Activated CD4-positive, alpha-beta T cell treated with anti-CD3 and anti-CD28 coated beads, Interleukin-2, amount 50 U/mL, for 48 hours (primary cell): ENCODE results near the gene CCDC88C.

ENCODE experiments used
- DNase-seq, 2 experiments: peaks; one replicate each; pipeline ENCODE4 v3.0.0-alpha.2; 2020

CCDC88C gene

DNA sequence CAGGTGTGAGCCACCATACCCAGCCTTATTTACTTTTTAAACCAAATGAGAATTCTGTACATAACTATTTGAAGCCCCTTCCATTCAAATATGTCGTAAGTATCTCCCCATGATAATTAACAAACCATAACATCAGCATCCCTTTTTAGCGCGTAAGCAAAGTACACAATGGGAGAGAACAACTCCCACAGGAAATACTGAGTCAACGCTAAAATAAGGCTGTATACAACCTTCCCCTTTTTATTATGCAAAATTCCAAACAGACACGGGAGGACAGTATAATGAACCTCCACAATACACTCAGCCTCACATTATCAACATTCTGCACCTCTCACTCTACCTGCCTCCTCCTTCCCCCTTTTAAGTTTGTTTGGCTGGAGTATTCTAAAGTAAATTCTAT is 73.5 kb downstream of the CCDC88C start:
- DNase-seq = no peak

DNA sequence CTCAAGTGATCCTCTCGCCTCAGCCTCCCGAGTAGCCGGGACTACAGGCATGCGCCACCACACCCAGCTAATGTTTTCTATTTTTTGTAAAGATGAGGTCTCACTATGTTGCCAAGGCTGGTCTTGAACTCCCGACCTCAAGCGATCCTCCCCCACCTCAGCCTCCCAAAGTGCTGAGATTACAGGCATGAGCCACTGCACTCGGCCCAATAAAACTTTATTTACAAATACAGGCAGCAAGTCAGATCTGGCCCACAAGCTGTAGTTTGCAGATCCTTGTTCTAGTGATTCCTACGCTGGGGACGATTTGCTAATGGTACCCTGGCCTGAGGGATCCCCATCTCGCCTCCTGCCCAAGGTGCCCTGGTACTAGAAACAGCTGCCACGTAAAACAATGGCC is 74.6 kb downstream of the CCDC88C start:
- DNase-seq = no peak

DNA sequence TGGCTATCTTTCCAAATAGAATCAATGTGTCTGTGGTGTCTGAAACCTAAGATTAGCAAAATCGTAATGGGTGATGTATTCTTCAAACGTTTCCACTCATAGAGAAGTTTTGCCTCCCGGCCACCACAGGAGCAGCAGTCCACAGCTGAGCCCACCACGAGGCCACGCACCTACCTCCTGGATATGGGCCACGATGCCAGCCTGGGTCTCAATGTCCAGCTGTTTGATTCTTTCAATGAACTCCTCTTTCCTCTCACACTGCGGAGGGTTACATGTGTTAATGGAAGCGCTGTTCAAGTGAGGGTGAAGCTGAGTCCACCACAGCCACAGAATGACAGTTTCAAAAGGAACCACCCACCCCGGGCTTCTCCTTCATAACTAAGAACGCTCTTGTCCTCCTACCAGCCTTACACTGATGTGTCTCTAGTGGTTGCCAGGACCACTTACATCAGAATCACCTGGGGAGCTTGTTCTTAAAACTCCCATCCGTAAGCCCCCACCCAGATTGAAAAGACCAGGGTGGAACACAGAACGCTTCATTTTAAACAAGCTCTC is 75.3 kb downstream of the CCDC88C start:
- DNase-seq = no peak

DNA sequence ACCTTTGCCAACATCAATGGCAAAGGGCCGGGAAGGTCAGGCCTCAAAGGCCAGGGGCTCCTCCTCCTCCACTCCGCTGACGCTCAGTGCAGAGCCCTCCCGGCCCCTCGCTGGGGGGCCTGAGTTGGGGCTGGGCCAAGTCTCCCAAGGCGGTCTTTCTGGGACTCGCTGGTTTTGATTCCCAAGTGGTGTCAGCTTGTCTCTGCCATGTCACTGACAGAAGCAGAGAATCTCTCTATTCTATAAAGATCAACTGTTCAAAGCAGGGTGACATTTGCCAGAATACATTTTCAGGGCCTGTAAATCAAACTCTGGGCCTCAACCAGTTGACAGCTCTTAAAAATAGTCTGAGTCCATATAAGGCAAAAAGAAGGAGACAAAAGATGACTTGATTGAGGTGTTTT is 75.9 kb downstream of the CCDC88C start:
- no peak for DNase-seq

DNA sequence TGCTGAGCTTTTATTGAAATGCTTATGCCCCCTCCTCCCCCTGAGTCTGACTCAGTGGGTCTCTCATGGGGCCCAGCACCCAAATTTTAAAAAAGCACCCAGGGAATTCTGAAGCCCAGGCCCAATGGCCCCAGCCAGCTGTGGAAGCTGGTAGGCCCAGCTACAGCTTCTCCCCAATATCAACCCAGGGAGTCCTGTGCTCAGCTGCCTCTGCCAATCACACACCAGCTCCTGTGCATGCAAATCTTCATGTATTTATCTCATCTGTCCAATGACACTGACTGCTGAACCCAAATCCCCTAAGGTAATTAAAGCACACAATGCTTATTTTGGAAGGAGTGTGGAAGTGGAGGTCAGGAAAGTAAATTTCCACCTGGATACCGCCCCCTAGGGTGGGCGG is 76.3 kb downstream of the CCDC88C start:
- no peak for DNase-seq

DNA sequence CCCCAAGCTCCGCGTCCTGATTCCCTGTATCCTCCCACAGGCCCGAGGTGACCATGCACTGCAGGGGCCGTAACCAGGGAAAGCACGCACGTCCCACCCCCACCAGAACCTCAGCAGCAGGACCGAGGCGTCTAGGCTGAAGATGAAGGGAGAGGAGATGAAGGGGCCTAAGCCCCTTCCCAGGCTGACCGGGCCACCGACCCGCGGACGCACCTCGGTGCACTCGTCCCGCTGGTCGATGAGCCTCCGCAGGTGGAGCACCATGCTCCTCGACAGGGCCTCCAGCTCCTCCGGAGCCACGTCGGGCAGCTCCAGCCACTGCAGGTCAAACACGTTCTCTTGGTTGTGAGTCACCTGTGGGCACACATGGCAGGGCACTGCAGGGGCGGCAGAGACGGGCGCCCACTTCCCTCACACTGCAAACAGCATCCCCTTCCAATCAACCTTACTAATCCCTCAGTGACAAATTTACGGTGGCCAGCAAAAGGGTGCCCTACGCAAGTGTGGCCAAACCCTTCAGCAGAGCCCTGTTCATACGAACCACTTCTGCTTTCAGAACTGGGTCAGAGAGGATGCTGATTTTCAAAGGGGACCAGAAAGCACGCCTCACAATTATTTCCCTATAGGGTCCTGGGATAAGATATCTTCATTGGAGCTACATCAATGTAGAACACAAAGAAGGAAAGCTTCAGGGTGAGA is 77.8 kb downstream of the CCDC88C start:
- DNase-seq = no peak

DNA sequence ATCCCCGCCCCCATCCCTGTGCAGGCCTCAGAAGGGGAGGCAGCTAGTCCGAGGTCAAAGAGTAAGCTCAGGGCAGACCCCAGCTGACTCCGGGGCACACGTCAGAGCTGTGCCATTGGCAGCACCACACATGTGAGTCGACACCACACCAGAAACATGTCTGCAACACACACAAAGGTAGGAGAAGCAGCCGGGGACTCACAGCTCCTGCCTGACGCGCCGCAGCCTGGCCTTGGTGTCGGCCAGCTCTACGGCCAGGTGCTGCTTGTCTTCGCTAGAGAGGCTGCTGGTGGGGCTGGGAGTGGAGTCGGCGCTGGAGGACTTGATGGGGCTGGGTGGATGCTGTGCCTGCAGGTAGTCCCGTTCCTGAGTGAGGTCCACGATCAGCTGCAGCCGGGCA is 78.5 kb downstream of the CCDC88C start:
- DNase-seq = no peak

DNA sequence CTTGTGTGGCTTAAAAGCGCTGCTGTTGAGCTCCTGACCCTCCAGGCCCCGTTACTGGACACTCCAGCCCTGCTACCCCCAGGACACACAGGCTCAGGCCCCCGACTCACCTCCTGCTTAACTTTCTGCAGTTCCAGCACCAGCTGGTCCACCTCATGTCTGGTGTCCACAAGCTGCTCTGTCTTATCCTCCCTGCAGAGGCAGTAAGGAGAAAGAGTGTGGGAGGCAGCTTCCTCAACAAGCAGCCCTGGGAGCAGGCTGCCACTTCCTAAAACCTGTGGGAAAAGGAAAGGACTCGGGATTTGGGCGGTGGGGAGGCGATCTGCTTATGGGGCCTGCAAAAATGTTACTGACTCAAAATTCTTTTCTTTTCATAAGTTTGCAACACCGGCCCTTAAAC is 79.2 kb downstream of the CCDC88C start:
- no peak for DNase-seq

DNA sequence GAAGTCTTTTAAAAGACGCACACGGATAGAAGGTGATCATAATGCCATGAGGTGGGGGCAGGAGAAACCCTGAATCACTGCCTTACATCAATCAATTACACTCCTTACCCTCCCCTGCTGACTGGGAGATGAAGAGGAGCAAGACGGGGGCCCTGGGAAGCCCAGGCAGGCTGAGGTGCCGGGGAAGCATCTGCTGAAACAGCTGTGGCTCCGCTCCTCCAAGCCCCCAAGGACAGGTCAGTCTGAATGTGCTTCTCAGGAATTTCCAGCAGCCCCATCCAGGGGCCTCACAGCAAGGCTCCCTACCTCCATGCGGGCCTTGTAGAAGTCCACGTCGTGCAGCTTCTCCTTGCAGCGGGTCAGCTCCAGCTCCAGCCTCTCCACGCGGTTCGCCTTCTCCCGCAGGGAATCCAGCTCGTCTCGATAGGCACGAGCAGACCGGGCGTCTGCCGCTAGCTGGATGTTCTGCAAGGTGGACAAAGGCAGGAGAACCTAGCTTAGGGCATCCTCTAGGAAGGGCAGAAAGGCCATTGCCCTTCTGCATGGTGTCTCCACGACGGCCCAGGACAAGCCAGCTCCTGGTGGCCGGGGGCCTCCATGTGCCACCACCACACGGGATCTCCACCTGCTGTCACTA is 79.8 kb downstream of the CCDC88C start:
- no peak for DNase-seq

DNA sequence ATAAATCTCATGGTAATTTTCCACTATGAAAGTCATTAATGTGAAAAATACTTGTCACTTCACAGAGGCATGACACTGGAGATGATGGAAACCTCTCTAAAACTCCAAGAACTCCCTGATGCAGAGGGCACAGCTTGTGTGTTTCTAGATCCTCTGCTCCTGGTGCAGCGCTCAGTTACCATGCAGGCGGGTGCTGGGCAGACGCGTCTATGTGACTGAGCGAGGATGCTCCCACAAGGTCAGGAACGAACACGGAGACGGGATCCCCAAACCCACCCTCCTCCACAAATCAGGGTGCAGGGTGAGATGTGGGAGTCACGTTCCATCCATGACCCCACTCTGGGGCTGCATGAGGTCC is 81.5 kb downstream of the CCDC88C start:
- no peak for DNase-seq

DNA sequence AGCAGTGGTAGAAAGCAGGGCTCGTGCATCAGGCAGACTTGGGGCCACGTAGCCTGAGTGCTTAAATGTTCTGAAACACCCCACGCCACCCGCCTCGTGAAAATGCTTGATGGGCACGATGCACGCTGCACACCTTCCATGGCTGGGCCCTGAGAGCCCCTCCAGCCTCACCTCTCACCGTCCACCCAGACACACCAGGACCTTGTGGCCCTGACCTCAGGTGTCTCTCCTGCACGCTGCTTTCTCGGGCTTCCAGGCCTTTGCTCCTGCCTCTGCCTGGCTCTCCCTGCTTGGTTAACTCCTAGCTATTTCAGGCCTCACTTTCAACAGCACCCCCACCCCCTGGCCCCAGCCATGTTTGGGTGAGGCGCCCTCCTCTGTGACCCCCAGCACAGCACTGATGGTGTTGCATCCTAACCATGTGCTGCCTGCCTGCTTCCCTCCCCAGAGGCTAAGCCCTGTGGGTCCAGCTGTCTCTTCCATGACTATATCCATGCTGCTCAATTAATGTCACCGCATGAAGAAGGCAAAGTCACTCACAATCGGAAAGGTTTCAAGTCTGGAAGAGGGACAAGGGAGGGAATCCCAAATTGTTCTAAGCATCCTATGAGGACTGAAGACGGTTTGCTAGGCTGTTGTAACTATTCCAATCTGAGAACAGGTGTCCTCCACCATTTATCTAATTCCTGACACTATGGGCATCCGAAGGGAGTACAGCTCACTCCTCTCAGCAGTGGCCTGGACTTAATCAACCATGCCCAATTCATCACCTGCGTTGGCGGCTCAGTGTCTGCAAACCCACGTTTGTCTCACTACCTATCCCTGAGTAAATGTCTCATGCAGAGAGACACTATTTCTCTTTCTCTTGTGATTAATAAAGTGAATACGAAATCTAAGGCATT is 82.2 kb downstream of the CCDC88C start:
- no peak for DNase-seq

DNA sequence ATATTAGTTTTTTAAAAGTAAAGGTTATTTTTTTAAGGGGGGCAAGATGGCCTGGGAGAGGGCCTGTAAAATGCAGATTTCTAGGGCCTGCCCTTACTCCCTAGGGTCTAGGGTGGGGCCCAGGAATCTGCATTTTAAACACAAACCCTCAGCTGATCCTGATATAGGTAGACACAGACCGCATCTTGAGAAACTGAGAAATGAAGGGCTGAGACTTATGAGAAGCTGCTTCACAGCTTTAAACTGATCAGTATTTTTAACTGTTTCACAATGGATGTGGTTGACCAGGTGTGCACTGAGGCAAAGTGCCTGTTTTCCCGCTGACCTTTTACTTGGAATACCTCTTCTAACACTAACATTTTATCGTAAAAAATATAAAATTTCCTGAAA is 84.0 kb downstream of the CCDC88C start:
- DNase-seq = no peak

DNA sequence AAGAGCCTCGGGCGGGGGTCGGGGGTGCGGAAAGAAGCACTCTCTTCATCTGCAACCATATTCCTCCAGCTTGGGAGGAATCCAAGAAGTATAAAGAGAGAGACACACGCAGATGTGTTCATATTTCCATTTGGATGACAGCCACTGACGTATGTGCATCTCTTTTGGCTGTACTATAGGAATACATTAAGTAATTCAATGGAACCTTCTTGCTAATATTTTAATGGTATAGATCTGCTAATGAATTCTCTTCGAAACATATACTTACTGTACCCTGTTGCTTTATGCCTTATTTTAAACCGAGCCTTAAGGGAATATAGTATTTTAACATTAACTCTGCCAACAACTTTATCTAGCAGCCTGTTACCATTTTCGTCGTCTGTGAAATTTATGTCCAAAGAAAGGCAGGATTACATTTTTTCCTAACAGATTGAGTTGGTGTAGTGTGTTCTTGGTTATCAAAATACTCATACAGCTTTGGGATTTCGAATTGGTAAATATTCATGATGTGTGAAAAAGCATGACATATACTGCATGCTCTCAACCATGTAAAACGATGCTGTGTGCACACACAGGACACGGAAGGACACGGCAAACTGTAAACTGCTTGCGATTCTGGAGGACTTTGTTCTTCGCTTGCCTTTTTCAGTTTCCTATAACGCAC is 84.5 kb downstream of the CCDC88C start:
- DNase-seq = no peak

DNA sequence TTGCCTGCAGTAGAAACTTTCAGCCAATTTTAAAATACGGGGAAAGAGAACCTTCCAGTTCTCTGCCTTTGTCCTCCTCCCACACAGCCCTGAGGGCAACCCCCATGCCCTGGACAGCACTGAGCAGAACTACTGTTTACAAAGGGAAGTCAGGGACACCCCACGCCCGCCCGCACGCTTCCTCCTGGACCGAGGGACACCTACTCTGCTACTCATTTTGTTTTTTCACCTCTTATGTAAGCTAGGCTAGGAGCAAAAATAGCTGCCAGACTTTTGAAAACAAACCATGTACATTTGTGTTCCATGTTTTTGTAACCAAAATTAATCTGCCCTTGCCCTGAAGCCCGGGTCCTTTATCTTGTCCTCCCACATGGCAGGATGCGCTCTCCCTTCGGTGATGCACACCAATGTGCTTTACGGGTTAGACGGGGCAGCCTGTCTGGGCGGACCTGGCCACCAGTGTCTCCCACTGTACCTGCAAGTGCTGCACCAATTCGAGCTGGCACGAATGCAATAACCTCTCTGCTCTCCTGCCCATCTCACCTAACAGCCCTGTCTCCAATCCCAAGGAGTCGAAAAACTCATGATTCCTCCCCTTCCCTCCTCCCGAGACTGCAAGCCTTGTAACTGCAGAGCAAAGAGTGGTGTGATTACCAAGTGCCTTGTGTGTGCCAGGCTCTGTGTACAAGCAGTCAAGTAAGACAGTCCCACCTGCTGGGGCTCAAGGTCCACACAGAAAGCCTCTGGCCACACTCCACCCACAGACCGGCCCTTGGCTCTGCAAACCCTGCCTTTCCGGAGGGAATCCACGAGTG is 85.2 kb downstream of the CCDC88C start:
- DNase-seq = no peak

DNA sequence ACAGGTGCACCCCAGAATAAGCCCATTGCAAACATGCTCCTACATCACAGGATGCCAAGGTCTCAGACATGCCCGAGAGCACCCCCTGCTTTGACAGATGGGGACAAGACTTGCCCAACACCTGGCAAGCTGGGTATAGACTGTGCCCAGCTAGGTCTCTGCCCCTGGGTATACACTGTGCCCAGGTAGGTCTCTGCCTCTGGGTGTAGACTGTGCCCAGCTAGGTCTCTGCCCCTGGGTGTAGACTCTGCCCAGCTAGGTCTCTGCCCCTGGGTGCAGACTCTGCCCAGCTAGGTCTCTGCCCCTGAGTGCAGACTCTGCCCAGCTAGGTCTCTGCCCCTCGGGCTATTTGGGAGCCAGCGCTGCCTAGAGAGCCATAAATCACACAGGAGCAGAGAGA is 85.9 kb downstream of the CCDC88C start:
- no peak for DNase-seq

DNA sequence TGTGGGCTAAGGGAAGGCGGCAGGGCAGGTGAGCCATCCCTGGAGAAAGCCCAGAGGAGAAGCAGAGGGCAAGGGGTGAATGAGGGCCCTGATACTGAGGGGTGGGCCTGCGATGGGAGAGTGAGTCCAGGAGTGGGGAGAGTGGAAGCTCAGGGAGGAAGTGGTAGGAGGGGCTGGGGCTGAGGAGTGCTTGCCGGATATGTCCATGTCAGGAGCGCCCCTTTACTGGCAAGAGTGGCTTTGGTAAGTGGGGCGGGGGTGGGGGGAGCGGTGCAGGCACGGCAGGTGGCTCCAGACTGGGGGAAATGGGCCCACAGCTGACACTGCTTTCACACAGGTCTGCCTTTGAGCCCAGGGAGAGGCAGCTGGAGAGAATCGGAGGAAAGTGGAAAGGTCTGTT is 86.8 kb downstream of the CCDC88C start:
- no peak for DNase-seq

DNA sequence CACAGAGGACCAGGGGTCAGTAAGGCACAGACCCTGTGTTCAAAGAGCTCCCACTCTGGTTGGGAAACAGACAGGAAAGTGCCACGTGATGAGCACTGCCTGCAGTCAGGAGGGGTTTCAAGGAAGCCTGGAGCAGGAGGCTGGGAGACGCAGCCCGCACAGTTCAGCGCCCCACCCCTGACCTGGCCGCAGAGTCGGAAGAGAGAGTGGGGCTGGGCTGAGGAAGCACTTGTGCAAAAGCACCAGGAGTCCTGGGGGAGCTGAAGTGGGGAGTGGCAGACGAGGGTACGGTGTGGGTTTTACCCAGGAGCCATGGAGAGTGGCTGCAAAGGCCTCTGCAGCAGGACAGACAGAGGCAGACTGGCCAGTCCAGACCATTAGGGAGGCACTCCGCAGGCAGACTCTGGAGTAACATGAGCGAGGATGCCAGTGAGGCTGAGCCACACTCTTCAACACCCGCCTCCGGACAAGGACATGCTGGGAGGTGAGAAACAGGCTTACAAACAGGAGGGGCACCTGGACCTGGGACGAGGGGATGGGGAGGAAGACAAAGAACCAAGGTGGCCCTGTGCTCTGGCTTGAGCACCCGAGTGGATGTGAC is 87.4 kb downstream of the CCDC88C start:
- no peak for DNase-seq

DNA sequence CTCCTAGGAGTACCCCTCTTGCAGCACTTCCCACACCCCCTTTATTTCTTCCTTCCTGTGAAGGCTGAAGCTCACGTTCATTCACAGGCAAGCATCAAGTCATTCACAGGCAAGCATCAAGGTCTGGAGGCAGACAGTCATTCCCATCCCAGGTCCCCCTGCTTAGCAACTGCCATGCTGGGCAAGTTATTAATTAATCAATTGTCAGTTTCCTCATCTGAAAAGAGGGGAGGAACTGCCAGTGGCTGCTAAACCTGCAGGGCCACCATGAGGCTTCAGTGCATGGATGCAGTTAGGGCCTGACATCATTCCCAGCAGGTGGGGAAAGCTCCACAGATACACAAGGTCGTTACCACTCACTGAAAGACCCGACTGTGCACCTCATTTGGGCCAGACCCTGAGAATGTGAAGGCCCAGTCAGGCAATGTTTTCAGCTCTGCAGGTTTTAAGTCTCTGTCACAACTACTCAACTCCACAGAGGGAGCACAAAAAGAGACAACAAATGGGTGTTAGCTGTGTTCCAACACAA is 88.1 kb downstream of the CCDC88C start:
- no peak for DNase-seq

DNA sequence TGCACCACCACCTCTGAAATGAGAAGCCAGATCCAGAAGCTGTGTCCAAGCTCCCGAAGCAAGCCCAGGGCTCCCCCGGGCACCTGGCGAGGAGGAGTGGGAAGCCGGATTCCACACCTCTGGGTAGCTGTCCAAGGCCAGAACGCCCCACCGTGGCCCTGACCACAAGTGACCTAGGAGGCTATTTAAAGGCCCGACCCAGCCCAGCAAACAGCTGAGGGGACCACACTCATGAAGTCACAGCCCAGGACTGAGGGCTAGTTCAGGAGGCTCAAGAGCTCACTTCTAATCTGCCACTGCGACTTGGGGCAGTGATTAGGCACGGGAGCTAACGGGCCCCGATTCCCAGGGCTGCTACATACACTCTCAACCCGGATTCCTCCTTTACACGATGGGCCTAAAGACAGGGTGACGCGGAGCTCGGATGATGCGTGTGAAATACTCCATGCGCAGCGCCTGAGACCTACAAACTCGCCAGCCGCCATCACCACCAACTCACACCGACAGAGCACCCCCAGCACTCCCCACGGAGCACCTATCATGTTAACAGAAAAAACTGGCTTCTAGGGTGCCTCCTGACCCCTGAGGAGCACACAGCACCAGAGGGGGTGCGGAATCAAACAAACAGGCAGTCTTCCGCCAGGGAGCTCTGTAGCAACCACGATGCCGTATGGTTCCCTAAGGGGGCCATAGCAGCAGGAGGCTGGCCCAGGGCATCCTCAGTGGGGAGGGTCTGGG is 89.1 kb downstream of the CCDC88C start:
- no peak for DNase-seq

DNA sequence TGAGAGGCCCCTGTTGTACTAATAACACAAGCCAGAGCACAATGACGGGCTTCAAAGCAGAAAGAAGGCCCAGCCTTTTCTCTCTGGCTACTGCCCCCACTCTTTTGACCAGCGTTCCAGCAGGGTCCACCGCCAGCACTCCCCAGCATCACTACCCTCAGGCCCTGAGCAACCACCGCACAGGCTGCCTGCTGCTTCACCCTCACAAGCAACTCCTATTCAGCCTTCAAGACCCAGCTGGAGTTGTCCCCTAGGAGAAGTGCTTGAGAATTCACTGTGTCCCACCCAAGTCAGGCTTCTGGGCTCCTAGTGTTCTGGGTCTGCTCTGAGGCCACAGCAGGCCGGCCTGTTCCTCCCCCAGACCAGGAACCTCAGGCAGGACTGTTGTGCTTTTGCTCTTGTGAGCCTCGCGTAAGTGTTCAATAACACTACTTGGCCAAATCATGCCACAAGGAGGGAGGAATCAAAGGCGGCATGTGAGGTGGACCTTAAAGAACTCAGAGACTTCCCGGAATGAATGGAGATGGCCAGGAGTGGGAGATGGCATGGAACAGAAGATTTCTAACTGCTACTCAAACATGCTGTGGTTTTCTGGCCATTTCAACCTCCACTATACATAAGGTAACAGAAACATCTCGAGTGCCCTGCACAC is 89.8 kb downstream of the CCDC88C start:
- DNase-seq = no peak
